PC-9 (cell line): ENCODE measurements around the gene KPNA2. TPM values are rescaled to one million over a fixed set of nuclear protein-coding genes. Genes with fewer than 3 reads are reported as not detected.
A peak's percentile ranks its signal among the peaks of the same experiment; 100 is the strongest.
"Not testable (repeated sequence)": the region's sequence is repeated elsewhere in the genome, so short reads cannot be mapped to it uniquely, and the experiment has no call there.

ENCODE experiments used
- BruUV-seq: library from RNA; stranded (reverse); fragments of 400-500 nt; replicated peaks from 2 replicates; lab custom pipeline; 2021; lab: Mats Ljungman, UMichigan
- CTCF ChIA-PET: fragments of 300-600 bp; sonication (Branson Sonifier 250); formaldehyde crosslinking; loops from one replicate; lab custom pipeline; 2022; ENCODE audit warnings: antibody characterized with exemption; lab: Charles Lee
- POLR2A ChIA-PET: fragments of 300-600 bp; sonication (Branson Sonifier 250); formaldehyde crosslinking; loops from one replicate; lab custom pipeline; 2022; ENCODE audit warnings: antibody characterized with exemption; ENCODE audit not compliant: unreplicated experiment; lab: Charles Lee
- DNase-seq, 2 experiments: peaks; one replicate each; pipeline versions ENCODE4 v3.0.0 to v3.0.0-alpha.2; 2015 to 2022; ENCODE audit warnings: mixed read lengths in 1 of 2
- H2AFZ ChIP-seq: fragments of 200-600 bp; sonication (generic); 2 replicates; pipeline ENCODE4 v1.8.1; 2017; ENCODE audit warnings: antibody characterized with exemption
- H3F3A ChIP-seq: fragments of 200-600 bp; sonication (generic); 2 replicates; pipeline ENCODE4 v1.8.1; 2017; ENCODE audit warnings: antibody characterized with exemption, mild to moderate bottlenecking, low read depth; ENCODE audit not compliant: insufficient read depth
- H3K27ac ChIP-seq: fragments of 200-600 bp; sonication (generic); 2 replicates; pipeline ENCODE4 v1.6.1; 2016; ENCODE audit warnings: mixed run types
- H3K27me3 ChIP-seq: fragments of 200-600 bp; sonication (generic); 2 replicates; pipeline ENCODE4 v1.6.1; 2016; ENCODE audit warnings: low read depth, mixed run types; ENCODE audit not compliant: insufficient read depth
- H3K36me3 ChIP-seq: fragments of 200-600 bp; sonication (generic); 2 replicates; pipeline ENCODE4 v1.6.1; 2016; ENCODE audit warnings: low read depth, mixed run types
- H3K4me1 ChIP-seq: fragments of 200-600 bp; sonication (generic); replicated peaks from 2 replicates; pipeline ENCODE4 v1.6.1; 2016; ENCODE audit warnings: mixed run types; ENCODE audit not compliant: insufficient read depth
- H3K4me2 ChIP-seq: fragments of 200-600 bp; sonication (generic); 2 replicates; pipeline ENCODE4 v1.6.1; 2017; ENCODE audit warnings: mixed run types
- H3K4me3 ChIP-seq: fragments of 200-600 bp; sonication (generic); 2 replicates; pipeline ENCODE4 v1.6.1; 2016; ENCODE audit warnings: mixed run types
- H3K79me2 ChIP-seq: fragments of 200-600 bp; sonication (generic); 2 replicates; pipeline ENCODE4 v1.6.1; 2017; ENCODE audit warnings: low read depth, mixed run types
- H3K9me2 ChIP-seq: fragments of 200-600 bp; sonication (generic); 2 replicates; pipeline ENCODE4 v1.8.1; 2017; ENCODE audit warnings: mild to moderate bottlenecking; ENCODE audit not compliant: insufficient read depth
- H3K9me3 ChIP-seq: fragments of 200-600 bp; sonication (generic); 2 replicates; pipeline ENCODE4 v1.8.1; 2016; ENCODE audit warnings: low read depth; ENCODE audit not compliant: insufficient read depth
- H4K20me1 ChIP-seq: fragments of 200-600 bp; sonication (generic); 2 replicates; pipeline ENCODE4 v1.8.1; 2017; ENCODE audit not compliant: insufficient read depth
- CTCF ChIP-seq: fragments of 200-600 bp; sonication (generic); conservative IDR thresholded peaks from 2 replicates; pipeline ENCODE4 v1.6.1; 2017; ENCODE audit warnings: mixed run types, antibody characterized with exemption, mild to moderate bottlenecking, moderate library complexity
- EZH2 ChIP-seq: fragments of 200-600 bp; sonication (generic); IDR thresholded peaks from 2 replicates; pipeline ENCODE4 v1.8.0; 2017; ENCODE audit warnings: antibody characterized with exemption, low read depth
- intact Hi-C: fragments of 100-400 bp; cut with micrococcal nuclease; formaldehyde crosslinking; loops from one replicate; pipeline ENCODE4 v1.10.0; 2022; ENCODE audit not compliant: unreplicated experiment
- total RNA-seq: library from RNA; stranded (reverse); gene quantifications from 2 replicates; pipeline ENCODE4 v1.2.3, GENCODE V29; 2021

KPNA2 gene
- total RNA-seq, 1 experiment from 2014 or later: 201 TPM

- peak overlapping the region; percentile 97 for H3K4me2 ChIP-seq
- no peak for DNase-seq
- BruUV-seq: no TSS peak
Measured at GRCh38 chr17:68036304-68037147, 991 bp downstream of the KPNA2 start.

GRCh38 chr17:68047153-68047846 is 11.8 kb downstream of the KPNA2 start:
- H3K79me2 ChIP-seq: 0 out of 2 replicates have a peak, but pooled peaks cover 2% of the 10 kb centered on the region
- no peaks in the 10 kb centered on the region for H3K9me2 ChIP-seq
- ChIA-PET POLR2A (no interaction called here), CTCF (no interaction called here)
- H3K27ac ChIP-seq: no peak overlapping the region
- no peaks in the 10 kb centered on the region for H3K4me1 ChIP-seq
- H3K36me3 ChIP-seq: peaks cover 39% of the 10 kb centered on the region
- no TSS peak for BruUV-seq
- peaks cover 10% of the 10 kb centered on the region; the same call in 1 of the 2 replicates for H4K20me1 ChIP-seq
- H2AFZ ChIP-seq: no peak overlapping the region
- no peaks in the 10 kb centered on the region for H3K9me3 ChIP-seq
- H3K4me3 ChIP-seq: no peak overlapping the region
- H3F3A ChIP-seq: peaks cover 58% of the 10 kb centered on the region
- intact Hi-C loops: no loop called here
- no peak overlapping the region for H3K4me2 ChIP-seq
- H3K27me3 ChIP-seq: no peaks in the 10 kb centered on the region
- no peak for TF ChIP-seq CTCF
- TF ChIP-seq EZH2: no peak
- no peak for DNase-seq

More at GRCh38 chr17:68036304-68037147, 991 bp downstream of the KPNA2 start:
- intact Hi-C loops: loop anchor here (5.0 kb wide), 1 partner anchor 39 kb away; the partner anchor contains the start of gene C17orf58
- H3K9me3 ChIP-seq: no peaks in the 10 kb centered on the region
- no peak for TF ChIP-seq EZH2
- no peak for TF ChIP-seq CTCF
- peaks cover 33% of the 10 kb centered on the region; the same call in 1 of the 2 replicates for H3F3A ChIP-seq
- peak overlapping the region; percentile 95 for H2AFZ ChIP-seq
- H3K4me3 ChIP-seq: peak overlapping the region; percentile 78
- no peaks in the 10 kb centered on the region for H3K27me3 ChIP-seq
- peak overlapping the region; percentile 52 for H3K27ac ChIP-seq
- H3K9me2 ChIP-seq: no peaks in the 10 kb centered on the region; the same call in 1 of the 2 replicates
- H3K4me1 ChIP-seq: peaks cover 26% of the 10 kb centered on the region
- H4K20me1 ChIP-seq: peaks cover 18% of the 10 kb centered on the region; the same call in 1 of the 2 replicates
- POLR2A ChIA-PET: interaction anchor here (0.6 kb wide), 2 partner anchors 34 to 42 kb away, joined by 3 to 7 read pairs; no protein-coding TSS in a partner anchor
- H3K79me2 ChIP-seq: peaks cover 55% of the 10 kb centered on the region
- peaks cover 34% of the 10 kb centered on the region for H3K36me3 ChIP-seq
- CTCF ChIA-PET: interaction anchor here (0.5 kb wide), 1 partner anchor 92 kb away, joined by 4 read pairs; no protein-coding TSS in a partner anchor

GRCh38 chr17:68047890-68048542 is 12.5 kb downstream of the KPNA2 start:
- CTCF ChIA-PET, H3K27ac ChIP-seq, H4K20me1 ChIP-seq, POLR2A ChIA-PET, H3K9me3 ChIP-seq, H3K27me3 ChIP-seq, H2AFZ ChIP-seq, H3K79me2 ChIP-seq, H3K4me3 ChIP-seq, H3K4me1 ChIP-seq, DNase-seq, H3K9me2 ChIP-seq, H3K4me2 ChIP-seq, BruUV-seq, intact Hi-C loops: not testable (repeated sequence)
- H3F3A ChIP-seq: peaks cover 51% of the 10 kb centered on the region
- H3K36me3 ChIP-seq: peaks cover 34% of the 10 kb centered on the region
